Body of pancreas (tissue), 4 donors: ENCODE measurements around the gene NOCT.

ENCODE experiments used
- POLR2A ChIP-seq, 3 donors: fragments of 450-650 bp; IDR thresholded peaks; one replicate each; pipeline ENCODE4 v1.6.1; 2016; ENCODE audit warnings: antibody characterized with exemption in 3 of 3, mild to moderate bottlenecking in 2 of 3
- TF ChIP-seq, protein P1 (sequence below), 7 experiments: fragments of 450-650 bp in 4 of 7; fragments of 200-600 bp in 3 of 7; sonication (generic) in 3 of 7; IDR thresholded peaks; one replicate each; pipeline ENCODE4 v1.5.1; 2016 to 2019; ENCODE audit warnings: antibody characterized with exemption in 7 of 7

DNA sequence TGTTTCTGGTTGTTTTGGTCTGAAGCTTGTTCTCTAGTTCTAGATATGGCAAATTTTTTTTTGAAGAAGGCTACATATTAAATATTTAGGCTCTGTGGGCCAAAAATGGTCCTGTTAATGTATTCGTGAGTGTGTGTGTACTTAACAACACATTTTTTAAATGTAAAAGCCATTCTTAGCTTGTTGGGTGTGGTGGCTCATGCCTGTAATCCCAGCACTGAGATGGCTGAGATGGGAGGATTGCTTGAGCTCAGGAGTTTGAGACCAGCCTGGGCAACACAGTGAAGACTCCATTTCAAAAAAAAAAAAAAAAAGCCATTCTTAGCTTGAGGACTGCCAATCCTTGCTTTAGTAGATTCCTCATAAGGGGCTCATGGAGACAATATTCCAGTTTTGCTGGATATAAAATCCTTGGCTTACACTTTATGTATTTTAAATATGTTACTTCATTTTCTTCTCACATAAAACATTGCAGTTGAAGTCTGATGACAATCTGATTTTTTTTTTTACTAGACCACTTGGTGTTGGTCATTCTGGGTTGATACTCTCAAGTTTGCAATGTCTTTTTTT is 23.4 kb downstream of the NOCT start:
- TF ChIP-seq, protein P1, sequence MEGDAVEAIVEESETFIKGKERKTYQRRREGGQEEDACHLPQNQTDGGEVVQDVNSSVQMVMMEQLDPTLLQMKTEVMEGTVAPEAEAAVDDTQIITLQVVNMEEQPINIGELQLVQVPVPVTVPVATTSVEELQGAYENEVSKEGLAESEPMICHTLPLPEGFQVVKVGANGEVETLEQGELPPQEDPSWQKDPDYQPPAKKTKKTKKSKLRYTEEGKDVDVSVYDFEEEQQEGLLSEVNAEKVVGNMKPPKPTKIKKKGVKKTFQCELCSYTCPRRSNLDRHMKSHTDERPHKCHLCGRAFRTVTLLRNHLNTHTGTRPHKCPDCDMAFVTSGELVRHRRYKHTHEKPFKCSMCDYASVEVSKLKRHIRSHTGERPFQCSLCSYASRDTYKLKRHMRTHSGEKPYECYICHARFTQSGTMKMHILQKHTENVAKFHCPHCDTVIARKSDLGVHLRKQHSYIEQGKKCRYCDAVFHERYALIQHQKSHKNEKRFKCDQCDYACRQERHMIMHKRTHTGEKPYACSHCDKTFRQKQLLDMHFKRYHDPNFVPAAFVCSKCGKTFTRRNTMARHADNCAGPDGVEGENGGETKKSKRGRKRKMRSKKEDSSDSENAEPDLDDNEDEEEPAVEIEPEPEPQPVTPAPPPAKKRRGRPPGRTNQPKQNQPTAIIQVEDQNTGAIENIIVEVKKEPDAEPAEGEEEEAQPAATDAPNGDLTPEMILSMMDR (IDR thresholded peaks at IDR 0.05) = no peak
- TF ChIP-seq POLR2A (IDR thresholded peaks at IDR 0.05) = no peak
